ENCODE results near the gene TMEM39B. TPM values are rescaled to one million over a fixed set of nuclear protein-coding genes. Genes with fewer than 3 reads are reported as not detected.
"Not testable (repeated sequence)": the region's sequence is repeated elsewhere in the genome, so short reads cannot be mapped to it uniquely, and the experiment has no call there.

TMEM39B gene
- total RNA-seq, 2 experiments from 2014 or later = 27.1 to 28.4 TPM

- Mint-ChIP-seq H3K27ac (peak overlapping the region; percentile 12), H3K27me3 (no peaks in the 10 kb centered on the region), H3K4me3 (no peak overlapping the region), H3K36me3 (peaks cover 9% of the 10 kb centered on the region), H3K4me1 (peaks cover 21% of the 10 kb centered on the region), H3K9me3 (no peaks in the 10 kb centered on the region)
- no peak for DNase-seq
- ATAC-seq (ENCODE audit: low read depth) = no peak
- POLR2A ChIA-PET = interaction anchor here (0.6 kb wide), 1 partner anchor 20 kb away, joined by 3 read pairs; the partner anchor contains the start of gene KPNA6
These were observed 54.9 kb downstream of the TMEM39B start for GRCh38 chr1:32127409-32128198.

- no peaks in the 10 kb centered on the region for H3K9me3 Mint-ChIP-seq
- ATAC-seq (ENCODE audit: low read depth) (no peak), DNase-seq (no peak)
- no peak overlapping the region for H3K4me3 Mint-ChIP-seq
- POLR2A ChIA-PET = no interaction called here
- peaks cover 15% of the 10 kb centered on the region for H3K4me1 Mint-ChIP-seq
- no peaks in the 10 kb centered on the region for H3K27me3 Mint-ChIP-seq
- peaks cover 9% of the 10 kb centered on the region for H3K36me3 Mint-ChIP-seq
- no peak overlapping the region for H3K27ac Mint-ChIP-seq
These were observed 55.7 kb downstream of the TMEM39B start for GRCh38 chr1:32128479-32128878.

- DNase-seq (no peak), ATAC-seq (ENCODE audit: low read depth) (no peak)
- Mint-ChIP-seq H3K9me3 (no peaks in the 10 kb centered on the region), H3K27ac (no peak overlapping the region), H3K27me3 (no peaks in the 10 kb centered on the region), H3K4me3 (no peak overlapping the region), H3K4me1 (peaks cover 15% of the 10 kb centered on the region), H3K36me3 (peaks cover 9% of the 10 kb centered on the region)
- POLR2A ChIA-PET = no interaction called here
These were observed 56.2 kb downstream of the TMEM39B start for GRCh38 chr1:32128964-32129363.

GRCh38 chr1:32133950-32134280, 61.2 kb downstream of the TMEM39B start:
- POLR2A ChIA-PET = interaction anchor here (0.7 kb wide), 1 partner anchor 19 kb away, joined by 6 read pairs; no protein-coding TSS in a partner anchor
- peaks cover 12% of the 10 kb centered on the region for H3K4me1 Mint-ChIP-seq
- not testable (repeated sequence) for H3K4me3 Mint-ChIP-seq

GRCh38 chr1:32137111-32137510, 64.4 kb downstream of the TMEM39B start:
- no peak overlapping the region for H3K27ac Mint-ChIP-seq
- H3K27me3 Mint-ChIP-seq = no peaks in the 10 kb centered on the region
- POLR2A ChIA-PET = no interaction called here
- peaks cover 21% of the 10 kb centered on the region for H3K4me1 Mint-ChIP-seq
- DNase-seq (no peak), ATAC-seq (ENCODE audit: low read depth) (no peak)
- no peaks in the 10 kb centered on the region for H3K9me3 Mint-ChIP-seq
- H3K36me3 Mint-ChIP-seq = peaks cover 16% of the 10 kb centered on the region
- H3K4me3 Mint-ChIP-seq = no peak overlapping the region

More at GRCh38 chr1:32133950-32134280, 61.2 kb downstream of the TMEM39B start:
- peaks cover 17% of the 10 kb centered on the region for H3K36me3 Mint-ChIP-seq
- H3K9me3 Mint-ChIP-seq; H3K27me3 Mint-ChIP-seq; ATAC-seq (ENCODE audit: low read depth); DNase-seq; H3K27ac Mint-ChIP-seq: not testable (repeated sequence)

GRCh38 chr1:32138965-32139364, 66.2 kb downstream of the TMEM39B start:
- H3K4me1 Mint-ChIP-seq = peaks cover 21% of the 10 kb centered on the region
- no peak for ATAC-seq (ENCODE audit: low read depth)
- no peak overlapping the region for H3K4me3 Mint-ChIP-seq
- H3K36me3 Mint-ChIP-seq = peaks cover 16% of the 10 kb centered on the region
- no peak overlapping the region for H3K27ac Mint-ChIP-seq
- no peaks in the 10 kb centered on the region for H3K27me3 Mint-ChIP-seq
- no peaks in the 10 kb centered on the region for H3K9me3 Mint-ChIP-seq
- POLR2A ChIA-PET = interaction anchor here (0.7 kb wide), 1 partner anchor 291 kb away, joined by 3 read pairs; no protein-coding TSS in a partner anchor
- DNase-seq = no peak

- DNase-seq (no peak), ATAC-seq (ENCODE audit: low read depth) (no peak)
- H3K9me3 Mint-ChIP-seq = no peaks in the 10 kb centered on the region
- peaks cover 25% of the 10 kb centered on the region for H3K4me1 Mint-ChIP-seq
- POLR2A ChIA-PET = interaction anchor here (0.7 to 1.3 kb wide), 5 partner anchors 22 to 152 kb away, joined by 3 to 14 read pairs (median 4); partner anchors contain the start of gene KPNA6
- H3K27ac Mint-ChIP-seq = no peak overlapping the region
- H3K27me3 Mint-ChIP-seq = no peaks in the 10 kb centered on the region
- peaks cover 17% of the 10 kb centered on the region for H3K36me3 Mint-ChIP-seq
- no peak overlapping the region for H3K4me3 Mint-ChIP-seq
These were observed 69.9 kb downstream of the TMEM39B start for GRCh38 chr1:32142446-32143301.

- H3K9me3 Mint-ChIP-seq; H3K27me3 Mint-ChIP-seq; DNase-seq; ATAC-seq (ENCODE audit: low read depth); H3K27ac Mint-ChIP-seq; H3K4me3 Mint-ChIP-seq: not testable (repeated sequence)
- peaks cover 21% of the 10 kb centered on the region for H3K36me3 Mint-ChIP-seq
- POLR2A ChIA-PET = interaction anchor here (0.7 to 1.3 kb wide), 2 partner anchors 22 to 70 kb away, joined by 3 read pairs; no protein-coding TSS in a partner anchor
- peaks cover 25% of the 10 kb centered on the region for H3K4me1 Mint-ChIP-seq
These were observed 70.6 kb downstream of the TMEM39B start for GRCh38 chr1:32143302-32143695.

GRCh38 chr1:32144033-32144432, 71.3 kb downstream of the TMEM39B start:
- Mint-ChIP-seq H3K4me3 (no peak overlapping the region), H3K9me3 (peaks cover 6% of the 10 kb centered on the region), H3K27ac (no peak overlapping the region), H3K4me1 (peaks cover 20% of the 10 kb centered on the region), H3K27me3 (no peaks in the 10 kb centered on the region), H3K36me3 (peaks cover 26% of the 10 kb centered on the region)
- ATAC-seq (ENCODE audit: low read depth) = no peak
- no peak for DNase-seq
- POLR2A ChIA-PET = no interaction called here

- H3K36me3 Mint-ChIP-seq = peaks cover 36% of the 10 kb centered on the region
- H3K27me3 Mint-ChIP-seq; H3K9me3 Mint-ChIP-seq; DNase-seq; H3K4me3 Mint-ChIP-seq; ATAC-seq (ENCODE audit: low read depth); H3K27ac Mint-ChIP-seq: not testable (repeated sequence)
- peaks cover 11% of the 10 kb centered on the region for H3K4me1 Mint-ChIP-seq
- POLR2A ChIA-PET = interaction anchor here (0.7 kb wide), 1 partner anchor 31 kb away, joined by 3 read pairs; the partner anchor contains the start of gene TXLNA
These were observed 75.1 kb downstream of the TMEM39B start for GRCh38 chr1:32147799-32148198.

- POLR2A ChIA-PET = no interaction called here
- Mint-ChIP-seq H3K27ac (no peak overlapping the region), H3K4me1 (peaks cover 8% of the 10 kb centered on the region), H3K9me3 (peaks cover 8% of the 10 kb centered on the region), H3K4me3 (no peak overlapping the region), H3K36me3 (peaks cover 38% of the 10 kb centered on the region), H3K27me3 (no peaks in the 10 kb centered on the region)
- DNase-seq (no peak), ATAC-seq (ENCODE audit: low read depth) (no peak)
These were observed 78.1 kb downstream of the TMEM39B start for GRCh38 chr1:32150847-32151246.

GRCh38 chr1:32151319-32151787, 78.6 kb downstream of the TMEM39B start:
- H3K36me3 Mint-ChIP-seq = peaks cover 41% of the 10 kb centered on the region
- H3K9me3 Mint-ChIP-seq = peaks cover 8% of the 10 kb centered on the region
- POLR2A ChIA-PET = no interaction called here
- no peaks in the 10 kb centered on the region for H3K27me3 Mint-ChIP-seq
- DNase-seq (no peak), ATAC-seq (ENCODE audit: low read depth) (no peak)
- peaks cover 8% of the 10 kb centered on the region for H3K4me1 Mint-ChIP-seq
- H3K27ac Mint-ChIP-seq = no peak overlapping the region
- no peak overlapping the region for H3K4me3 Mint-ChIP-seq

Data from activated naive CD8-positive, alpha-beta T cell treated with anti-CD3 and anti-CD28 coated beads, Interleukin-2, amount 10 ng/mL, durations not matched to agents 7 days and 5 days (primary cell).